ENCODE data around the gene RUVBL1. TPM values are rescaled to one million over a fixed set of nuclear protein-coding genes. Genes with fewer than 3 reads are reported as not detected.

The RUVBL1 gene
- total and polyA plus RNA-seq, 2 of the 4 experiments (the other 2 are of a cell fraction): 68.7 to 83.3 TPM

DNA sequence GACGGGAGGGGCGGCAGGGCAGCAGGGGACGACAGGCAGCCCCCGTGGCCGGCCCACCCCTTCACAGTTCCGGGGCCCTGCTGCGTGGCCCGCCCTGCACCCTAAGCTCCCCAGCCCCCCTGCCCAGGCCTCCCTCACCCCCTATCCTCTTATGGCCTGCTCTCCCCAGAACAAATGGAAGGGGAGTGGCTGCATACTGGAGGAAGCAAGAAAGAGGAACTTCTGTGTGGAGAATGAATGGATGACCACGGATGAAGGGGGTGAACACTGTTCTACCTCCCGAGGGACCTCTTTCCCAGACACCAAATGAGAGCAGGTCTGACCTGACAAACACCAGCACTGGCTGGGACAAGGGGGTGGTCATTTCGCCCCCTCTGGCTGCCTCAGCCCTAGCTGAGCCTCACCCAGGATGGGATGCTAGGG is 46.4 kb downstream of the RUVBL1 start:
- CTCF ChIA-PET: no interaction called here

More for the DNA sequence above, 46.4 kb downstream of the RUVBL1 start:
- H2BK15ac ChIP-seq (ENCODE audit: low read depth, low read length): 0 out of 3 replicates have a peak overlapping the region, but pooled peaks have one; percentile 20
- intact Hi-C loops (cut with micrococcal nuclease) (loop anchor here (5.0 to 10.0 kb wide), 3 partner anchors 58 to 505 kb away; no protein-coding TSS in a partner anchor), dilution Hi-C loops (cut with HindIII; ENCODE audit: low sequenced_read_pairs, unreplicated experiment) (no loop called here), in situ Hi-C loops (cut with MboI; ENCODE audit: low sequenced_read_pairs) (loop anchor here (10.0 kb wide), 1 partner anchor 48 kb away; the partner anchor contains the start of gene RUVBL1)
- BruUV-seq (replicated peaks): no TSS peak
- H2AK9ac ChIP-seq (replicated peaks; ENCODE audit: low read depth, low read length, poor library complexity): peak overlapping the region; percentile 92
- H3K36me3 ChIP-seq (ENCODE audit: control insufficient read depth, insufficient read depth, low read length): peaks cover 15% of the 10 kb centered on the region
- H4K5ac ChIP-seq (ENCODE audit: low read depth, low read length): no peak overlapping the region
- peaks cover 6 to 51% of the 10 kb centered on the region in 2 experiments; a peak in 2 of 4 replicates for H3K79me1 ChIP-seq (ENCODE audit: low read depth in 1 of 2, low read length in 2 of 2)
- H4K20me1 ChIP-seq (ENCODE audit: insufficient read depth, low read length): peaks cover 48% of the 10 kb centered on the region
- no peak overlapping the region for H3K18ac ChIP-seq (ENCODE audit: low read depth, low read length)
- no CpG with 5 or more reads among the region's 11 CpGs for WGBS, 2 experiments (ENCODE audit: extremely low coverage in 2 of 2, insufficient read length in 1 of 2)
- H3K4me1 ChIP-seq (ENCODE audit: control insufficient read depth, insufficient read depth, low read length): peaks cover 29% of the 10 kb centered on the region
- DNase-seq: no peak
- no peaks in the 10 kb centered on the region for H3K27me3 ChIP-seq (ENCODE audit: control insufficient read depth, insufficient read depth, low read length)
- TF ChIP-seq MAZ (IDR thresholded peaks at IDR 0.05; ENCODE audit: borderline replicate concordance, low read depth, low read length) (no peak), CHD1 (IDR thresholded peaks at IDR 0.05; ENCODE audit: low read depth, low read length) (no peak), CTCF (conservative IDR thresholded peaks at IDR 0.05; ENCODE audit: low read depth, low read length) (no peak), RFX5 (IDR thresholded peaks at IDR 0.05; ENCODE audit: low read depth, low read length) (no peak), FOS (IDR thresholded peaks at IDR 0.05; ENCODE audit: low read depth, low read length) (no peak), CEBPB (IDR thresholded peaks at IDR 0.05; ENCODE audit: low read depth, low read length) (no peak), NFE2L2 (IDR thresholded peaks at IDR 0.05; ENCODE audit: low read depth, low read length) (no peak), MXI1 (IDR thresholded peaks at IDR 0.05; ENCODE audit: borderline replicate concordance, low read depth, low read length) (no peak), RAD21 (IDR thresholded peaks at IDR 0.05; ENCODE audit: low read length) (no peak), POLR2A (IDR thresholded peaks at IDR 0.05; ENCODE audit: low read depth, low read length) (no peak), BHLHE40 (IDR thresholded peaks at IDR 0.05; ENCODE audit: low read depth, low read length) (no peak), SMC3 (IDR thresholded peaks at IDR 0.05; ENCODE audit: low read depth, low read length) (no peak), MAFK (IDR thresholded peaks at IDR 0.05; ENCODE audit: low read depth, low read length) (no peak), USF2 (IDR thresholded peaks at IDR 0.05; ENCODE audit: low read depth, low read length) (no peak), RCOR1 (IDR thresholded peaks at IDR 0.05; ENCODE audit: insufficient replicate concordance, low read length) (no peak)
- TF ChIP-seq, protein P1, sequence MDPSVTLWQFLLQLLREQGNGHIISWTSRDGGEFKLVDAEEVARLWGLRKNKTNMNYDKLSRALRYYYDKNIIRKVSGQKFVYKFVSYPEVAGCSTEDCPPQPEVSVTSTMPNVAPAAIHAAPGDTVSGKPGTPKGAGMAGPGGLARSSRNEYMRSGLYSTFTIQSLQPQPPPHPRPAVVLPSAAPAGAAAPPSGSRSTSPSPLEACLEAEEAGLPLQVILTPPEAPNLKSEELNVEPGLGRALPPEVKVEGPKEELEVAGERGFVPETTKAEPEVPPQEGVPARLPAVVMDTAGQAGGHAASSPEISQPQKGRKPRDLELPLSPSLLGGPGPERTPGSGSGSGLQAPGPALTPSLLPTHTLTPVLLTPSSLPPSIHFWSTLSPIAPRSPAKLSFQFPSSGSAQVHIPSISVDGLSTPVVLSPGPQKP (IDR thresholded peaks at IDR 0.05; ENCODE audit: borderline replicate concordance, low read depth, low read length): no peak
- no peak overlapping the region for H2BK20ac ChIP-seq (ENCODE audit: low read depth, low read length)
- H4K8ac ChIP-seq (ENCODE audit: low read depth in 2 of 2, low read length in 2 of 2): peak overlapping the region in 1 of 2 experiments; percentile 29; a peak in 1 of 4 replicates
- H3K9ac ChIP-seq (ENCODE audit: low read depth, low read length): no peak overlapping the region
- 0 out of 2 replicates have a peak overlapping the region, but pooled peaks have one; percentile 21 for H2BK120ac ChIP-seq (ENCODE audit: low read depth, low read length)
- no peak for ATAC-seq (ENCODE audit: low read depth)
- no peak overlapping the region for H3K4me3 ChIP-seq (ENCODE audit: insufficient read depth, low read depth, low read length)
- H3K4me2 ChIP-seq (ENCODE audit: low read depth, low read length): no peak overlapping the region
- POLR2A ChIA-PET (ENCODE audit: unreplicated experiment): no interaction called here
- peaks cover 26% of the 10 kb centered on the region for H3K9me1 ChIP-seq (ENCODE audit: insufficient read depth, low read length)
- H3K56ac ChIP-seq (ENCODE audit: extremely low read depth, insufficient read depth, low read length): no peak overlapping the region
- peak overlapping the region; percentile 26; the same call in 1 of the 2 replicates for H2AK5ac ChIP-seq (ENCODE audit: low read depth, low read length)
- no peaks in the 10 kb centered on the region for H3K9me3 ChIP-seq (ENCODE audit: control insufficient read depth, insufficient read depth, low read length)
- H3K4ac ChIP-seq (ENCODE audit: low read depth, low read length): peak overlapping the region; percentile 44; the same call in 1 of the 2 replicates
- H2AFZ ChIP-seq (replicated peaks; ENCODE audit: low read length, poor library complexity): peak overlapping the region; percentile 74
- no peak overlapping the region for H2BK5ac ChIP-seq (ENCODE audit: low read depth, low read length, poor library complexity, severe bottlenecking)
- H4K91ac ChIP-seq (ENCODE audit: insufficient read depth, low read depth, low read length): peak overlapping the region; percentile 40; the same call in 1 of the 2 replicates
- H3K27ac ChIP-seq (ENCODE audit: insufficient read depth, low read length): no peak overlapping the region
- peak overlapping the region; percentile 59; the same call in 1 of the 2 replicates for H3K23ac ChIP-seq (ENCODE audit: low read depth, low read length)
- H3K14ac ChIP-seq (replicated peaks; ENCODE audit: low read depth, low read length): 0 out of 2 replicates have a peak overlapping the region, but pooled peaks have one; percentile 11

Measured in IMR-90 (cell line).